PC-3 (cell line): Measurements from ENCODE around the gene HCAR2. TPM values are rescaled to one million over a fixed set of nuclear protein-coding genes. Genes with fewer than 3 reads are reported as not detected.
"Not testable (repeated sequence)": the region's sequence is repeated elsewhere in the genome, so short reads cannot be mapped to it uniquely, and the experiment has no call there.

Source experiments
- ATAC-seq: fragments of 200-7000 bp; cut with Tn5 transposase; 2 replicates; pipeline ENCODE4 v1.9.1; 2020; ENCODE audit warnings: mild to moderate bottlenecking, moderate library complexity
- BruUV-seq: library from RNA; stranded (reverse); fragments of 400-500 nt; replicated peaks from 2 replicates; lab custom pipeline; 2021; lab: Mats Ljungman, UMichigan
- CTCF ChIA-PET: fragments of 300-600 bp; sonication (Branson Sonifier 250); formaldehyde crosslinking; loops from one replicate; lab custom pipeline; 2022; ENCODE audit warnings: antibody characterized with exemption; lab: Charles Lee
- POLR2A ChIA-PET: fragments of 300-600 bp; sonication (Branson Sonifier 250); formaldehyde crosslinking; loops from one replicate; lab custom pipeline; 2022; ENCODE audit warnings: antibody characterized with exemption; ENCODE audit not compliant: unreplicated experiment; lab: Charles Lee
- DNase-seq: peaks from one replicate; pipeline ENCODE4 v3.0.0-alpha.2; 2015
- H2AFZ ChIP-seq: fragments of 300-600 bp; sonication (generic); 2 replicates; pipeline ENCODE4 v1.6.0; 2016; ENCODE audit warnings: antibody characterized with exemption, low read length
- H3F3A ChIP-seq: fragments of 300-600 bp; sonication (generic); one replicate; pipeline ENCODE4 v1.6.0; 2017; ENCODE audit warnings: antibody characterized with exemption, low read length, control low read depth, mild to moderate bottlenecking; ENCODE audit not compliant: unreplicated experiment
- H3K27ac ChIP-seq: fragments of 300-600 bp; sonication (generic); 2 replicates; pipeline ENCODE4 v1.5.1; 2016; ENCODE audit warnings: mild to moderate bottlenecking, low read length
- H3K27me3 ChIP-seq: fragments of 300-600 bp; sonication (generic); 2 replicates; pipeline ENCODE4 v1.6.1; 2016; ENCODE audit warnings: low read length, mixed read lengths
- H3K36me3 ChIP-seq: fragments of 300-600 bp; sonication (generic); 2 replicates; pipeline ENCODE4 v1.6.1; 2016; ENCODE audit warnings: low read depth, mixed run types, low read length, mixed read lengths
- H3K4me1 ChIP-seq: fragments of 300-600 bp; sonication (generic); 2 replicates; pipeline ENCODE4 v1.5.1; 2016; ENCODE audit warnings: low read length; ENCODE audit not compliant: insufficient read depth
- H3K4me2 ChIP-seq: fragments of 300-600 bp; sonication (generic); 2 replicates; pipeline ENCODE4 v1.6.0; 2016; ENCODE audit warnings: low read length
- H3K4me3 ChIP-seq: fragments of 300-600 bp; sonication (generic); 2 replicates; pipeline ENCODE4 v1.5.1; 2016; ENCODE audit warnings: mild to moderate bottlenecking, low read length, mixed read lengths
- H3K79me2 ChIP-seq: fragments of 300-600 bp; sonication (generic); 2 replicates; pipeline ENCODE4 v1.6.1; 2017; ENCODE audit warnings: low read length, mixed read lengths
- H3K9ac ChIP-seq: fragments of 300-600 bp; sonication (generic); 2 replicates; pipeline ENCODE4 v1.6.0; 2016; ENCODE audit warnings: mild to moderate bottlenecking, low read length
- H3K9me2 ChIP-seq: fragments of 300-600 bp; sonication (generic); replicated peaks from 2 replicates; pipeline ENCODE4 v1.6.1; 2016; ENCODE audit warnings: mixed run types, low read length, mixed read lengths
- H3K9me3 ChIP-seq: fragments of 300-600 bp; sonication (generic); 2 replicates; pipeline ENCODE4 v1.6.1; 2016; ENCODE audit warnings: low read length, mixed read lengths
- H4K20me1 ChIP-seq: fragments of 300-600 bp; sonication (generic); 2 replicates; pipeline ENCODE4 v1.6.1; 2016; ENCODE audit warnings: low read length, mixed read lengths
- CTCF ChIP-seq: fragments of 300-600 bp; sonication (generic); conservative IDR thresholded peaks from 2 replicates; pipeline ENCODE4 v1.5.1; 2017; ENCODE audit warnings: antibody characterized with exemption, low read depth, mild to moderate bottlenecking, low read length
- EZH2 ChIP-seq: fragments of 300-600 bp; sonication (generic); IDR thresholded peaks from one replicate; pipeline ENCODE4 v1.6.1; 2017; ENCODE audit warnings: antibody characterized with exemption, mild to moderate bottlenecking, low read length; ENCODE audit not compliant: unreplicated experiment
- EZH2phosphoT487 ChIP-seq: fragments of 300-600 bp; sonication (generic); IDR thresholded peaks from 2 replicates; pipeline ENCODE4 v1.6.1; 2018; ENCODE audit warnings: mild to moderate bottlenecking, antibody characterized with exemption, low read length, borderline replicate concordance
- intact Hi-C: fragments of 100-400 bp; cut with micrococcal nuclease; formaldehyde crosslinking; loops from 2 replicates; pipeline ENCODE4 v1.9.0; 2023
- total RNA-seq: library from RNA; depleted of rRNA; stranded (reverse); fragments of >200 nt; gene quantifications from 2 replicates; pipeline ENCODE4 v1.2.3, GENCODE V29; 2014

The HCAR2 gene
- total RNA-seq, 1 experiment from 2014 or later: not detected

- Histone ChIP-seq H4K20me1 (no peaks in the 10 kb centered on the region), H3K9me2 (no peaks in the 10 kb centered on the region), H3K36me3 (no peaks in the 10 kb centered on the region), H3K27me3 (no peaks in the 10 kb centered on the region), H3K4me2 (no peak overlapping the region), H3K27ac (no peak overlapping the region), H3K4me1 (peaks cover 39% of the 10 kb centered on the region), H3K9me3 (no peaks in the 10 kb centered on the region), H2AFZ (no peak overlapping the region), H3K9ac (no peak overlapping the region), H3F3A (no peaks in the 10 kb centered on the region), H3K4me3 (no peak overlapping the region), H3K79me2 (peaks cover 19% of the 10 kb centered on the region)
- ATAC-seq (no peak), DNase-seq (no peak)
- ChIA-PET POLR2A (no interaction called here), CTCF (no interaction called here)
- BruUV-seq: no TSS peak
- intact Hi-C loops: loop anchor here (5.0 kb wide), 1 partner anchor 47 kb away; no protein-coding TSS in a partner anchor
- TF ChIP-seq EZH2phosphoT487: no peak
- no peak for TF ChIP-seq CTCF
- no peak for TF ChIP-seq EZH2
Measured at GRCh38 chr12:122724641-122725243, 21.6 kb upstream of the HCAR2 start.

- Histone ChIP-seq H3K9me2 (no peaks in the 10 kb centered on the region), H3K36me3 (no peaks in the 10 kb centered on the region), H3K9me3 (no peaks in the 10 kb centered on the region), H3F3A (no peaks in the 10 kb centered on the region), H3K27me3 (no peaks in the 10 kb centered on the region), H4K20me1 (no peaks in the 10 kb centered on the region), H2AFZ (no peak overlapping the region), H3K27ac (no peak overlapping the region), H3K4me2 (no peak overlapping the region), H3K9ac (no peak overlapping the region), H3K4me1 (peaks cover 21% of the 10 kb centered on the region), H3K79me2 (no peaks in the 10 kb centered on the region; the same call in 1 of the 2 replicates), H3K4me3 (no peak overlapping the region)
- intact Hi-C loops: no loop called here
- ATAC-seq (no peak), DNase-seq (no peak)
- ChIA-PET POLR2A (no interaction called here), CTCF (no interaction called here)
- TF ChIP-seq CTCF (no peak), EZH2 (no peak), EZH2phosphoT487 (no peak)
- no TSS peak for BruUV-seq
Measured at GRCh38 chr12:122722387-122722786, 19.2 kb upstream of the HCAR2 start.

- Histone ChIP-seq H2AFZ (no peak overlapping the region), H3K27ac (no peak overlapping the region), H3K4me1 (peaks cover 12% of the 10 kb centered on the region), H3F3A (no peaks in the 10 kb centered on the region), H3K9ac (no peak overlapping the region), H4K20me1 (no peaks in the 10 kb centered on the region), H3K9me3 (no peaks in the 10 kb centered on the region), H3K36me3 (no peaks in the 10 kb centered on the region), H3K9me2 (no peaks in the 10 kb centered on the region), H3K27me3 (no peaks in the 10 kb centered on the region), H3K4me3 (no peak overlapping the region), H3K79me2 (no peaks in the 10 kb centered on the region), H3K4me2 (no peak overlapping the region)
- TF ChIP-seq CTCF (no peak), EZH2phosphoT487 (no peak), EZH2 (no peak)
- ATAC-seq (no peak), DNase-seq (no peak)
- ChIA-PET CTCF (no interaction called here), POLR2A (no interaction called here)
- no TSS peak for BruUV-seq
- intact Hi-C loops: no loop called here
Measured at GRCh38 chr12:122721057-122721545, 17.9 kb upstream of the HCAR2 start.

- ATAC-seq, H3K4me3 ChIP-seq, H3K27ac ChIP-seq, POLR2A ChIA-PET, DNase-seq, H3F3A ChIP-seq, H4K20me1 ChIP-seq, H3K36me3 ChIP-seq, H3K9me2 ChIP-seq, H3K9me3 ChIP-seq, BruUV-seq, H2AFZ ChIP-seq, H3K4me1 ChIP-seq, H3K4me2 ChIP-seq, H3K27me3 ChIP-seq, H3K79me2 ChIP-seq, H3K9ac ChIP-seq, intact Hi-C loops, CTCF ChIA-PET: not testable (repeated sequence)
Measured at GRCh38 chr12:122716658-122717057, 13.5 kb upstream of the HCAR2 start, which contains the start of gene HCAR3. TSS of gene HCAR3 (minus strand) at chr12:122716811. CDS start at chr12:122716737, 74 bp downstream.
